GM18520 (cell line): ENCODE measurements around the gene TDRD7.
A peak's percentile ranks its signal among the peaks of the same experiment; 100 is the strongest.

Experiments used
- ATAC-seq: cut with Tn5 transposase; IDR thresholded peaks from one replicate; pipeline ENCODE4 v1.9.1; 2021; ENCODE audit not compliant: unreplicated experiment

Gene TDRD7

GRCh38 chr9:97411789-97412625 is at the start of gene TDRD7:
Gene TDRD7, plus strand, starts transcription at chr9:97412096. Its CDS starts 16,370 bp downstream, at chr9:97428466.
- peak; percentile 76 for ATAC-seq

- no peak for ATAC-seq
Observed at GRCh38 chr9:97362777-97363545, 48.9 kb upstream of the TDRD7 start.

DNA sequence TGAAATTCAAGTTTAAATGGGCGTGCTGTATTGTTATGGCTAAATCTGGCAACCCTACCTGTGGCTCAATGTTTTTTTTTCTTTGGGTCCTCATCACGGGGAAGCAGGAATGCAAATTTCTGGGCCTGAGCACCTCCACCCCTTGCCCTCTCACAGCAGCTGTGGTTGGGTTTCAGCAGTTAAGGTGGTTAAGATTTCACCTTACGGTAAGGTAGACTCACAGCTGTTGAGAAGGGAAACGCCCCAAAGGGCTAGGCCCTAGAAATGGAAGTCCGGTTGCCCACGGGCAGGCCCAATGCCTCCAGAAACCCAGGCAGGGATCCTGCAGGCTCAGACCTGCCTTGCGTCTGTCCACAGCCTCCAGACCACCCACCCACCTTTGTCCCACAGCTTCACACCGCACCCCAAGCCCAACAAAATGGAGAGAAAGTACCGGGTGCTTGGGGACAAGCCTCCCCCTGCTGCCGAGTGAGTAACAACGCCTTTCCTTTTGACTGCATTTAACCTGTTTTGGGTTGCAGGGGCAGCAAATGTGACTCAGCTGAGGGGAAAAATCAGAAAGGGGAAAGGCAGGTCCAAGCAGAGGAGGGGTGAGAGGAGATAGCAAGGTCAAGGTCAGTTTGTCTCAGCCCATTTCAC is 48.1 kb upstream of the TDRD7 start:
- no peak for ATAC-seq

DNA sequence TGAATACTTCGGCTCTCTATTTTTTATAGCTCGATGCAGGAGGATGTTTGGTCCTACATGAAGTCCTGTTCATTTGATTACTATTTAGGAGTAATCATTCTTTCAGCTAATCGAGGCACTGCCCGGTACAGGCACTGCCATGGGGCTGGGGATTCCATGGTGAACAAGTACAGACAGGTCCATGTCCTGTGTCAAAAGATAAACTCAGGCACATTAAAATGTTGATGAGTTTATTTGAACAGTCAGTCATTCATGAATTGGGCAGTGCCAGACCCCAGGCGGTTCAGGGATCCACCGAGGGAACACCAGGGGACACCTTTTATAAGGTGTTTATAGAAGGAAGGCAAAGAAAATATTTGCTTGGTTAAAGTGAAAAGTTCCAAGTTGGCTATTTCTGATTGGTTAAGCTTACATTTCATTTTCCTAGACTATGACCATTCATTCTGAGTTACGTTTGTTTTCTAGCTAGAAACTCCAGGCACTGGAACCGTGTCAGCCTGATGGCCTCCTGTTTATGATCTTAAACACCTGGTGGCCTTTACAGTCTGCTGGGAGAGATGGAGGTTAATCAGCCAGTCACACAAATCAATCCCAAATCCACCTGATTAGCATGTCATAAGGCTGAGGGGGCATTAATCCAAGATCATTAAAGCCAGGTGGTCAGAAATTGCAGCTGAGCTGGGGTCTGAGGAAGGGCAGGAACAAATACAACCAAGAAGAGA is 47.0 kb upstream of the TDRD7 start:
- no peak for ATAC-seq

DNA sequence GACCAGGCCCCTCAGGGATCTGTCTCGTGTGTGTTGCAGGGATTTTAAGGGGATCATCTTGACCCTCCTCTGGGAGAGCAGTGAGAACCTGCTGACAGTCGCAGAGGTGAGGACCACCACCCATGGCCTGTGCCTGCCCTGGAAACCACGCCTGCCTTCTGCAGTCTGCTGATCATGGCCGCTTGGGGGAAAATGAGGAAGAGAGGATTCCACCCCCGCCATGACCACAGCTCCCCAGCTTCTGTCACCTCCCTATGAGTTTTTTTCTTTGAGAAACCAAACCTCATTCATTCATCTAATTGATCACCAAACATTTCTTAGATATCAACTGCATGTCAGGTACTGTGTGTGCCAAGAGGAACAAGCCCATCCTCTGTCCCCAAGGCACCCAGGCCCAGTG is 46.3 kb upstream of the TDRD7 start:
- ATAC-seq = no peak

DNA sequence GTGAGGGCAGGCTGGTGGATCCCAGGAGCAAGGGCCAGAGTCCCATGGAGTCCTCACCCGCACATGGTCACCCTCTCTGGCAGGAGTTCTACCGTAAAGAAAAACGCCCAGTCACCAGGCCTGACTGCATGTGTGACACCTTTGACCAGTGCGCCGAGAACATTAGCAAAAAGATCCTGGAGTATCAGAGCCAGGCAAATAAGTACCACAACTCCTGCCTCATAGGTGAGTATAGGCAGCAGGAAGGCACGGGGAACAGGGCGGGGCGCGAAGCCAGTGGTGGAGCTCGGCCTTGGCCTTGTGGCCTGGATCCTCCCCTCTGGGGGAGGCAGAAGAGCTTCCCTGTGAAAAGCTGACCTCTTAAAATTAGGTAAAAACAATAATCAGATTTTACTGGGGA is 45.4 kb upstream of the TDRD7 start:
- no peak for ATAC-seq

GRCh38 chr9:97366889-97367288 is 45.0 kb upstream of the TDRD7 start:
- ATAC-seq = no peak

- ATAC-seq = no peak
Observed at GRCh38 chr9:97367729-97368128, 44.2 kb upstream of the TDRD7 start.

GRCh38 chr9:97368964-97369363 is 42.9 kb upstream of the TDRD7 start:
- ATAC-seq = no peak

GRCh38 chr9:97372580-97372979 is 39.3 kb upstream of the TDRD7 start:
- no peak for ATAC-seq

- no peak for ATAC-seq
Observed at GRCh38 chr9:97373331-97373730, 38.6 kb upstream of the TDRD7 start.

DNA sequence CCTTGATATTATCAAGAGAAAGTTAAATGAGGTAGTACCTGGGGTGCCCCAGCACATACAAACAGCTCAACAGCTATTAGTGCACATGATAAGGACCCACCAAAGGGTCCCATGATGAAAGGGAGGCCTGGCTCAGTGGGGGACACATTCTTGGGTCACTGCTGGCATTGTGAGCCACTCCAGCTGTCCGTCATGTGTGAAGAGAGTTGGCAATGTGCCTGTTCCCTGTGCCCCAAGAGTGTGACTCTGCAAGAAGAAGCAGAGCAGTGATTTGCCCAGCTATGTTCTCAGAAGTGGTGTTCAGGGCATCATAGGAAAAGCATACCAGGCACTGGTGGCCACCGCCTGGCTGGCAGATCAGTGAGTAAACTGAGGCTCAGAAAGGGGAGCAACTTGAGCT is 37.1 kb upstream of the TDRD7 start:
- no peak for ATAC-seq

DNA sequence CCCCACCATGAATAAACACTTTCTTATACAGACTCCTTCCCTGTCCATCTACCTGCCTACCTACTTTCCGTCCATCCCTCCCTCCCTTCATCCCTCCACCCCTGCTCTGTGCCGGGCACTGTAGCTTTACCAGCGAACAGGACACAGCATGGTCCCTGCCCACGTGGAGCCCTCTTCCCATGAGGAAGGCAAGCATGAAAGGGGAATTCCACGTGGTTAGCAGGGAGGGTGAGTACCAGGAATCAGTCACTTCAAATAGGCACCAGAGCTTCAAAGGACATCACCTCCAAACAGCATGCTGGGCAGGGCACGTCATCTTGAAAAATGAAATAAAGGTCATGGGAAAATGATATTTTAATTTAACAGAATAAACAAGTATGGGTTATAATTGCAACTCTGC is 35.0 kb upstream of the TDRD7 start:
- no peak for ATAC-seq

GRCh38 chr9:97382099-97382718 is 29.7 kb upstream of the TDRD7 start:
- no peak for ATAC-seq

GRCh38 chr9:97384406-97385262 is 27.3 kb upstream of the TDRD7 start:
- ATAC-seq = no peak

DNA sequence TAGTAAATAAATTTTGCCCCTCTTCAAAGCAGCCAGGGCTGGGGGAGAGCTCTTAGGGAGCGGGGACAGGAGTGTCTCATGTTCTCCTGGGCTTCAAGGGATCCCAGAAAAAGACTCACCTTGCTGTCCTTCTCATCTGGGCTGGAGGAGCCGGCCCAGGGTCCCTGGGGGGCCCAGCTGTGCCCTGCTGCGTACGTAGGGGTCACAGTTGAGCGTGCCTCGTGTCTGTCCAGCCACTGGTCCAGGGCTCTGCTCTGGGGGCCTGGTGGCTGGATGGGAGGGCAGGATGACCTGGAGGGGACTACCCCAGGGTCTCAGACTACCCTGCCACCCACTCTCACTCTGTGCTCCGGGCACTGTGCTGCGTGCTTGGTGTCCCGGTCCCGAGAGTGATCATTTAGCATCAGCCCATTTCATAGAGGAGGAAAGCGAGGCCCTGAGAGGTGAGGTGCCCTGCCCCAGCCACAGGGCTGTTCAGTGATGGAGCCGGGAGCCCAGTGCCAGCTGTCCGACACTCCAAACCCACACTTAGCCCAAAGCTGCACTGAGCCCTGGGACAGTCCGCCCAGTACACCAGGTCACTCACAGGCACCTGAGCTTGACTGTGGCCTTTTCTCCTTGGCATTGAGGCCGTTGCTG is 26.2 kb upstream of the TDRD7 start:
- ATAC-seq = no peak

DNA sequence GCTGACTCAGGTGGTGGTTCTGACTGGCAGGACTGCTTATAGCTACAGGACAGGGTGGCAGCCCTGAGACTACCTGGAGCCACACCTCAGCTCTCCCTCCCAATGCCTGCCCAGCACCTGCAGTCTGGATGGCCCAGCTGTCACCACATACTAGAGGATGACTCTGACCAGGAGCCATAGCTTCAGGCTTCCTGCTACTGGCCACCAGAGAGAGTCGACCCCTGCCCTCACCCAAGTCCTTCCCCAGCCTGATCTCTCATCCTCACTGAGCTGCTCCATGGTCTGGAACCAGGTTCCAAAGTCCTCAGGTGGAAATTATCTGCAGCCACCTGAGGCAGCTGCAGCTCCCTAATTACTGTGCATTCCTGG is 25.6 kb upstream of the TDRD7 start:
- ATAC-seq = no peak

DNA sequence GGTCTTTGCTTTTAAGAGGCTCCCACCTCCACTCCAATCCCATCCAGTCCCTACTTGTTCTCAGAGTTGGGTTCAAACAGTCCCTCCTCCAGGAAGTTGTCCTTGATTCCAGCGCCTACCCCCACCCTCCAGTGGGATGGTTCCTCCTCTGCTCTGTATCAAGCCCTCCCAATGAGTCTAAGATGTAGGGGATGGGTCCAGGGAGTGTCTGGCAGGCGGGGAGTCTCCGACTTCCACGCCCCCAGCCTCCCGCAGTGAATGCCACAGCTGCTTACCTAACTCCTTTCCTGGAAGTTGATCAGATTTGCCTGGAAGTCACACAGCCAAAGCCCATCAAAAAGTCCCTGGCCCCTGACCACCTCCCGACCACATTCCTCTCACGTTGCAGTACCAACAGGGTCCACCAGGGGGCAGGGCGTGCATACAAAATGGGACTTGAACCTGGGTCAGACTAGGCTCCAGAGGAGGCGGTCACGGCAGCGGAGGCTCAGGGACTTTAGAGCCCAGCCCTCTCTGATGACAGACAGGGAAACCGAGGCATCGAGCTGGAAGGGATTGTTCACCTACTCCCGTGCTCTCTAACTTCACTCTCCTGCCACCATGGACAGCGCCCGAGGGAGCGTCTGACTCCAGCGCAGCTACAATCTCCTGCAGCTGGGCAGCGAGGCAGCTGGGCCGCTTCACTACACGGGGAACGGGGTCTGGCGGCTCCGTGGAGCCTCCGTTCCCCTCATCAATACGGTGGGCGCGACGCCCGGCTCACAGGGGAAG is 25.0 kb upstream of the TDRD7 start:
- ATAC-seq = no peak

- ATAC-seq = no peak
Observed at GRCh38 chr9:97387504-97387886, 24.4 kb upstream of the TDRD7 start.
